Neuronal stem cell (in vitro differentiated cells): ENCODE results near the gene BOLL.
"Not testable (repeated sequence)": the region's sequence is repeated elsewhere in the genome, so short reads cannot be mapped to it uniquely, and the experiment has no call there.

Experiments
- DNase-seq: peaks from one replicate; pipeline ENCODE4 v3.0.0-alpha.2; 2013; ENCODE audit warnings: low spot score
- H2AFZ ChIP-seq: one replicate; pipeline ENCODE4 v1.6.1; 2013; ENCODE audit warnings: mild to moderate bottlenecking, low read length, inconsistent platforms
- H2AK5ac ChIP-seq: 2 replicates; pipeline ENCODE4 v1.6.1; 2013; ENCODE audit warnings: low read depth, mild to moderate bottlenecking, inconsistent platforms, low read length, moderate library complexity, mixed read lengths
- H2BK120ac ChIP-seq: 2 replicates; pipeline ENCODE4 v1.6.1; 2013; ENCODE audit warnings: low read depth, mild to moderate bottlenecking, inconsistent platforms, low read length, moderate library complexity, mixed read lengths
- H2BK12ac ChIP-seq: one replicate; pipeline ENCODE4 v1.6.1; 2013; ENCODE audit warnings: low read length, inconsistent platforms
- H2BK15ac ChIP-seq: 2 replicates; pipeline ENCODE4 v1.6.1; 2013; ENCODE audit warnings: mild to moderate bottlenecking, low read length, inconsistent platforms, mixed read lengths
- H2BK5ac ChIP-seq: one replicate; pipeline ENCODE4 v1.6.1; 2013; ENCODE audit warnings: inconsistent platforms, mild to moderate bottlenecking, low read length, moderate library complexity
- H3K14ac ChIP-seq: one replicate; pipeline ENCODE4 v1.6.1; 2013; ENCODE audit warnings: low read length, inconsistent platforms
- H3K18ac ChIP-seq: 2 replicates; pipeline ENCODE4 v1.6.1; 2013; ENCODE audit warnings: low read length, inconsistent platforms
- H3K23ac ChIP-seq: 2 replicates; pipeline ENCODE4 v1.6.1; 2013; ENCODE audit warnings: low read depth, mild to moderate bottlenecking, mixed read lengths, low read length, inconsistent platforms; ENCODE audit not compliant: poor library complexity
- H3K27ac ChIP-seq: replicated peaks from 3 replicates; pipeline ENCODE4 v1.5.1; 2013; ENCODE audit warnings: low read length, inconsistent platforms
- H3K27me3 ChIP-seq, 3 experiments: 2 replicates each; pipeline ENCODE4 v1.6.1; 2013; ENCODE audit warnings: low read length in 3 of 3, mild to moderate bottlenecking in 2 of 3, inconsistent platforms in 1 of 3, low read depth in 1 of 3, mixed read lengths in 1 of 3, moderate library complexity in 1 of 3; ENCODE audit not compliant: control insufficient read depth in 3 of 3, insufficient read depth in 3 of 3
- H3K36me3 ChIP-seq, 2 donors: replicated peaks in 1 of 2; 2 replicates each; pipeline ENCODE4 v1.6.1; 2013; ENCODE audit warnings: low read length in 2 of 2; ENCODE audit not compliant: control insufficient read depth in 2 of 2, insufficient read depth in 2 of 2
- H3K4ac ChIP-seq: 2 replicates; pipeline ENCODE4 v1.6.1; 2013; ENCODE audit warnings: inconsistent platforms, mild to moderate bottlenecking, low read length, moderate library complexity
- H3K4me1 ChIP-seq, 2 donors: 1 replicate in 1 of 2; 2 replicates in 1 of 2; pipeline ENCODE4 v1.6.1; 2013; ENCODE audit warnings: low read length in 2 of 2, low read depth in 1 of 2; ENCODE audit not compliant: control insufficient read depth in 2 of 2, insufficient read depth in 1 of 2
- H3K4me2 ChIP-seq: one replicate; pipeline ENCODE4 v1.6.1; 2013; ENCODE audit warnings: mild to moderate bottlenecking, low read length, inconsistent platforms; ENCODE audit not compliant: insufficient read depth, poor library complexity, severe bottlenecking
- H3K4me3 ChIP-seq, 2 donors: 2 replicates each; pipeline ENCODE4 v1.5.1; 2013; ENCODE audit warnings: low read length in 2 of 2, mild to moderate bottlenecking in 2 of 2, inconsistent platforms in 1 of 2, moderate library complexity in 1 of 2
- H3K79me1 ChIP-seq: one replicate; pipeline ENCODE4 v1.6.1; 2013; ENCODE audit warnings: low read depth, mild to moderate bottlenecking, inconsistent platforms, low read length, moderate library complexity
- H3K9ac ChIP-seq: one replicate; pipeline ENCODE4 v1.6.1; 2013; ENCODE audit warnings: mild to moderate bottlenecking, low read depth, low read length, inconsistent platforms; ENCODE audit not compliant: poor library complexity
- H3K9me3 ChIP-seq, 2 donors: replicated peaks in 1 of 2; 2 replicates each; pipeline versions ENCODE3 to v1.6.1; 2013; ENCODE audit warnings: low read length in 2 of 2, mild to moderate bottlenecking in 2 of 2, inconsistent platforms in 1 of 2, low read depth in 1 of 2, mixed read lengths in 1 of 2, moderate library complexity in 1 of 2; ENCODE audit not compliant: control insufficient read depth in 2 of 2, insufficient read depth in 1 of 2
- H4K8ac ChIP-seq: one replicate; pipeline ENCODE4 v1.6.1; 2013; ENCODE audit warnings: low read depth, mild to moderate bottlenecking, inconsistent platforms, low read length, moderate library complexity
- H4K91ac ChIP-seq: one replicate; pipeline ENCODE4 v1.6.1; 2013; ENCODE audit warnings: low read length, low read depth, mild to moderate bottlenecking, inconsistent platforms; ENCODE audit not compliant: poor library complexity
- WGBS, 2 donors: extraction: QIAGEN DNeasy Blood & Tissue Kit; methylation state at CpG; one replicate each; pipeline ENCODE4 v1.1.7; 2013; ENCODE audit warnings: missing lambda C conversion rate in 2 of 2, mixed read lengths in 1 of 2; ENCODE audit not compliant: insufficient read length in 2 of 2, insufficient replicate concordance in 1 of 2; ENCODE audit errors: extremely low coverage in 2 of 2; 5-methylcytosine and 5-hydroxymethylcytosine counted together

The BOLL gene

GRCh38 chr2:197759625-197760292 lies 25.4 kb downstream of the BOLL start:
- no peak overlapping the region for H3K9ac ChIP-seq
- no peak overlapping the region for H2BK12ac ChIP-seq
- H3K4me2 ChIP-seq = no peak overlapping the region
- H2BK120ac ChIP-seq = no peak overlapping the region
- peaks cover 3 to 5% of the 10 kb centered on the region in 2 donors for H3K9me3 ChIP-seq
- H3K79me1 ChIP-seq = no peaks in the 10 kb centered on the region
- H3K14ac ChIP-seq = no peak overlapping the region
- H4K8ac ChIP-seq = no peak overlapping the region
- H3K27me3 ChIP-seq = no peaks in the 10 kb centered on the region
- H3K4me1 ChIP-seq = no peaks in the 10 kb centered on the region
- no CpG with 5 or more reads among the region's 11 CpGs for WGBS, 2 donors
- H2BK15ac ChIP-seq = no peak overlapping the region
- no peak overlapping the region for H4K91ac ChIP-seq
- H2AFZ ChIP-seq = peak overlapping the region; percentile 72
- no peak overlapping the region for H2BK5ac ChIP-seq
- H3K4me3 ChIP-seq = no peak overlapping the region
- no peaks in the 10 kb centered on the region for H3K36me3 ChIP-seq
- no peak overlapping the region for H3K4ac ChIP-seq
- H3K23ac ChIP-seq = no peak overlapping the region
- H2AK5ac ChIP-seq = no peak overlapping the region
- H3K27ac ChIP-seq = no peak overlapping the region
- DNase-seq = no peak
- H3K18ac ChIP-seq = no peak overlapping the region

- Histone ChIP-seq H3K79me1 (no peaks in the 10 kb centered on the region), H2BK15ac (no peak overlapping the region), H2AK5ac (no peak overlapping the region), H4K8ac (no peak overlapping the region), H3K9ac (no peak overlapping the region), H3K36me3 (no peaks in the 10 kb centered on the region), H3K9me3 (peaks cover 3 to 5% of the 10 kb centered on the region in 2 donors), H2AFZ (peak overlapping the region; percentile 72), H4K91ac (no peak overlapping the region), H3K4me1 (no peaks in the 10 kb centered on the region), H3K4me2 (no peak overlapping the region), H3K27me3 (no peaks in the 10 kb centered on the region), H2BK12ac (no peak overlapping the region), H2BK5ac (no peak overlapping the region), H3K4me3 (no peak overlapping the region), H2BK120ac (no peak overlapping the region), H3K14ac (no peak overlapping the region), H3K23ac (no peak overlapping the region), H3K27ac (no peak overlapping the region), H3K4ac (no peak overlapping the region), H3K18ac (no peak overlapping the region)
- no CpG with 5 or more reads among the region's 4 CpGs for WGBS, 2 donors
- no peak for DNase-seq
Observed at GRCh38 chr2:197759013-197759412, 26.1 kb downstream of the BOLL start.

GRCh38 chr2:197740200-197740599 lies 44.9 kb downstream of the BOLL start:
- H3K23ac ChIP-seq = no peak overlapping the region
- peaks cover 0 to 3% (median 0%) of the 10 kb centered on the region in 3 experiments for H3K27me3 ChIP-seq
- no peak overlapping the region for H3K18ac ChIP-seq
- no peaks in the 10 kb centered on the region for H3K9me3 ChIP-seq
- no peak overlapping the region for H2AK5ac ChIP-seq
- no peak overlapping the region for H4K8ac ChIP-seq
- H3K36me3 ChIP-seq = no peaks in the 10 kb centered on the region
- H2BK120ac ChIP-seq = no peak overlapping the region
- no peak overlapping the region for H2BK12ac ChIP-seq
- no peak overlapping the region for H4K91ac ChIP-seq
- H3K4ac ChIP-seq = no peak overlapping the region
- no peak overlapping the region for H3K14ac ChIP-seq
- DNase-seq = no peak
- no peak overlapping the region for H2AFZ ChIP-seq
- H3K4me1 ChIP-seq = no peaks in the 10 kb centered on the region
- H3K4me2 ChIP-seq = no peak overlapping the region
- H2BK15ac ChIP-seq = no peak overlapping the region
- H2BK5ac ChIP-seq = no peak overlapping the region
- no peak overlapping the region for H3K27ac ChIP-seq
- no peak overlapping the region for H3K4me3 ChIP-seq
- no peak overlapping the region for H3K9ac ChIP-seq
- H3K79me1 ChIP-seq = no peaks in the 10 kb centered on the region

- H3K36me3 ChIP-seq, H3K27ac ChIP-seq, H2BK12ac ChIP-seq, H3K79me1 ChIP-seq, H3K14ac ChIP-seq, H2BK120ac ChIP-seq, H2BK5ac ChIP-seq, H2AK5ac ChIP-seq, H3K4me2 ChIP-seq, H3K23ac ChIP-seq, H3K4ac ChIP-seq, H3K4me1 ChIP-seq, H3K18ac ChIP-seq, H2BK15ac ChIP-seq, H3K27me3 ChIP-seq, H3K9me3 ChIP-seq, DNase-seq, H4K8ac ChIP-seq, H3K9ac ChIP-seq, H3K4me3 ChIP-seq, H4K91ac ChIP-seq: not testable (repeated sequence)
- WGBS, 2 donors = no CpG with 5 or more reads among the region's 32 CpGs
- H2AFZ ChIP-seq = peak overlapping the region; percentile 71
Observed at GRCh38 chr2:197728555-197729544, 56.3 kb downstream of the BOLL start.
